Measurements from ENCODE around the gene PRKACG.
A peak's percentile ranks its signal among the peaks of the same experiment; 100 is the strongest.

The PRKACG gene

GRCh38 chr9:69040646-69041045 lies 26.7 kb upstream of the PRKACG start:
- Histone ChIP-seq H3K14ac (ENCODE audit: low read length) (no peak overlapping the region), H3K4me1 (ENCODE audit: control insufficient read depth in 1 of 2, insufficient read depth in 2 of 2, low read length in 2 of 2) (peaks cover 6 to 15% of the 10 kb centered on the region in 2 experiments), H3K4me3 (ENCODE audit: low read depth, low read length) (no peak overlapping the region), H4K12ac (ENCODE audit: low read depth, low read length) (no peak overlapping the region), H2BK120ac (ENCODE audit: insufficient read depth, low read length, poor library complexity) (no peak overlapping the region), H2BK5ac (ENCODE audit: low read depth, low read length, poor library complexity) (no peak overlapping the region), H3K23ac (ENCODE audit: low read length) (no peak overlapping the region), H4K8ac (ENCODE audit: low read depth, low read length) (no peak overlapping the region), H3K79me1 (ENCODE audit: low read length) (peaks cover 7% of the 10 kb centered on the region), H3K9ac (ENCODE audit: low read length) (no peak overlapping the region), H3K4me2 (ENCODE audit: low read length) (no peak overlapping the region), H3K9me3 (ENCODE audit: insufficient read depth, low read depth, low read length) (no peaks in the 10 kb centered on the region), H4K91ac (ENCODE audit: low read depth, low read length) (no peak overlapping the region), H3K4ac (ENCODE audit: low read depth, low read length) (no peak overlapping the region), H2AK5ac (ENCODE audit: low read length) (no peak overlapping the region), H3K27ac (ENCODE audit: low read depth, low read length) (no peak overlapping the region), H3K36me3 (ENCODE audit: control insufficient read depth in 1 of 2, insufficient read depth in 2 of 2, low read length in 2 of 2) (no peaks in the 10 kb centered on the region), H3K79me2 (ENCODE audit: control insufficient read depth, insufficient read depth, low read length, poor library complexity) (peaks cover 8% of the 10 kb centered on the region), H2AFZ (ENCODE audit: insufficient read depth, low read length, poor library complexity) (no peak overlapping the region), H2BK12ac (ENCODE audit: low read length) (no peak overlapping the region), H3K18ac (ENCODE audit: low read length) (no peak overlapping the region), H3K27me3 (ENCODE audit: insufficient read depth, low read length) (no peaks in the 10 kb centered on the region)
- peak in 1 of 2 donors; percentile 17 for DNase-seq
- WGBS (ENCODE audit: extremely low coverage, insufficient coverage, insufficient read length): no CpG with 5 or more reads among the region's 2 CpGs

DNA sequence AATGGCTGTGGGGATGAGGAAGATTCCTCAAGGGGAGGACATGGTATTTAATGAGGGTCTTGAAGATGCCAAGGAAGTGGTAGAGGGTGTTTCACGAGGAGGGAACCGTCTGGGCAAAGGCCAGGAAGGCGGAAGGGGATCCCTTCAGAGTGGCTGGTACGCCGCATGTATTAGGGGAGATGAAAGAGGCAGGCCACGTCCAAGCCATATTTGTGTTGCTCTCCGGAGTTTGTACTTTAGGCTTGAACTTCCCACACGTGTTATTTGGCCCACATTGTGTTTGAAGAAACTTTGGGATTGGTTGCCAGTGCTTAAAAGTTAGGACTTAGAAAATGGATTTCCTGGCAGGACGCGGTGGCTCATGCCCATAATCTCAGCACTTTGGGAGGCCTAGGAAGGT lies 22.9 kb upstream of the PRKACG start:
- Histone ChIP-seq H2AFZ (ENCODE audit: insufficient read depth, low read length, poor library complexity) (no peak overlapping the region), H3K4ac (ENCODE audit: low read depth, low read length) (peak overlapping the region; percentile 43), H2BK120ac (ENCODE audit: insufficient read depth, low read length, poor library complexity) (no peak overlapping the region), H4K12ac (ENCODE audit: low read depth, low read length) (peak overlapping the region; percentile 47), H3K18ac (ENCODE audit: low read length) (peak overlapping the region; percentile 29), H3K79me2 (ENCODE audit: control insufficient read depth, insufficient read depth, low read length, poor library complexity) (peaks cover 8% of the 10 kb centered on the region), H3K9me3 (ENCODE audit: insufficient read depth, low read depth, low read length) (no peaks in the 10 kb centered on the region), H3K4me3 (ENCODE audit: low read depth, low read length) (no peak overlapping the region), H3K36me3 (ENCODE audit: control insufficient read depth in 1 of 2, insufficient read depth in 2 of 2, low read length in 2 of 2) (no peaks in the 10 kb centered on the region), H3K27me3 (ENCODE audit: insufficient read depth, low read length) (no peaks in the 10 kb centered on the region), H4K91ac (ENCODE audit: low read depth, low read length) (peak overlapping the region; percentile 19), H3K27ac (ENCODE audit: low read depth, low read length) (no peak overlapping the region), H2AK5ac (ENCODE audit: low read length) (no peak overlapping the region), H3K4me2 (ENCODE audit: low read length) (peak overlapping the region; percentile 86), H3K4me1 (ENCODE audit: control insufficient read depth in 1 of 2, insufficient read depth in 2 of 2, low read length in 2 of 2) (peaks cover 2 to 12% of the 10 kb centered on the region in 2 experiments), H3K9ac (ENCODE audit: low read length) (peak overlapping the region; percentile 36), H4K8ac (ENCODE audit: low read depth, low read length) (peak overlapping the region; percentile 46), H2BK12ac (ENCODE audit: low read length) (peak overlapping the region; percentile 24), H3K14ac (ENCODE audit: low read length) (no peak overlapping the region), H3K79me1 (ENCODE audit: low read length) (peaks cover 4% of the 10 kb centered on the region), H3K23ac (ENCODE audit: low read length) (no peak overlapping the region), H2BK5ac (ENCODE audit: low read depth, low read length, poor library complexity) (no peak overlapping the region)
- DNase-seq: no peak
- WGBS (ENCODE audit: extremely low coverage, insufficient coverage, insufficient read length): no CpG with 5 or more reads among the region's 10 CpGs

- H3K4me1 ChIP-seq (ENCODE audit: control insufficient read depth in 1 of 2, insufficient read depth in 2 of 2, low read length in 2 of 2): peaks cover 2 to 10% of the 10 kb centered on the region in 2 experiments
- H3K4ac ChIP-seq (ENCODE audit: low read depth, low read length): peak overlapping the region; percentile 3
- H3K23ac ChIP-seq (ENCODE audit: low read length): no peak overlapping the region
- H4K8ac ChIP-seq (ENCODE audit: low read depth, low read length): peak overlapping the region; percentile 40
- peak in 1 of 2 donors; percentile 29 for DNase-seq
- no CpG with 5 or more reads among the region's 14 CpGs for WGBS (ENCODE audit: extremely low coverage, insufficient coverage, insufficient read length)
- H4K91ac ChIP-seq (ENCODE audit: low read depth, low read length): peak overlapping the region; percentile 85
- H3K9ac ChIP-seq (ENCODE audit: low read length): peak overlapping the region; percentile 67
- peak overlapping the region; percentile 86 for H3K4me3 ChIP-seq (ENCODE audit: low read depth, low read length)
- H3K27me3 ChIP-seq (ENCODE audit: insufficient read depth, low read length): no peaks in the 10 kb centered on the region
- H3K4me2 ChIP-seq (ENCODE audit: low read length): peak overlapping the region; percentile 86
- H3K36me3 ChIP-seq (ENCODE audit: control insufficient read depth in 1 of 2, insufficient read depth in 2 of 2, low read length in 2 of 2): no peaks in the 10 kb centered on the region
- H4K12ac ChIP-seq (ENCODE audit: low read depth, low read length): no peak overlapping the region
- peaks cover 8% of the 10 kb centered on the region for H3K79me2 ChIP-seq (ENCODE audit: control insufficient read depth, insufficient read depth, low read length, poor library complexity)
- peak overlapping the region; percentile 87 for H3K27ac ChIP-seq (ENCODE audit: low read depth, low read length)
- H3K18ac ChIP-seq (ENCODE audit: low read length): no peak overlapping the region
- no peak overlapping the region for H2BK12ac ChIP-seq (ENCODE audit: low read length)
- no peaks in the 10 kb centered on the region for H3K9me3 ChIP-seq (ENCODE audit: insufficient read depth, low read depth, low read length)
- H2BK5ac ChIP-seq (ENCODE audit: low read depth, low read length, poor library complexity): peak overlapping the region; percentile 4
- H2AFZ ChIP-seq (ENCODE audit: insufficient read depth, low read length, poor library complexity): peak overlapping the region; percentile 53
- H3K14ac ChIP-seq (ENCODE audit: low read length): no peak overlapping the region
- peaks cover 4% of the 10 kb centered on the region for H3K79me1 ChIP-seq (ENCODE audit: low read length)
- H2AK5ac ChIP-seq (ENCODE audit: low read length): no peak overlapping the region
- no peak overlapping the region for H2BK120ac ChIP-seq (ENCODE audit: insufficient read depth, low read length, poor library complexity)
These were observed 22.4 kb upstream of the PRKACG start for GRCh38 chr9:69036309-69036708.

DNA sequence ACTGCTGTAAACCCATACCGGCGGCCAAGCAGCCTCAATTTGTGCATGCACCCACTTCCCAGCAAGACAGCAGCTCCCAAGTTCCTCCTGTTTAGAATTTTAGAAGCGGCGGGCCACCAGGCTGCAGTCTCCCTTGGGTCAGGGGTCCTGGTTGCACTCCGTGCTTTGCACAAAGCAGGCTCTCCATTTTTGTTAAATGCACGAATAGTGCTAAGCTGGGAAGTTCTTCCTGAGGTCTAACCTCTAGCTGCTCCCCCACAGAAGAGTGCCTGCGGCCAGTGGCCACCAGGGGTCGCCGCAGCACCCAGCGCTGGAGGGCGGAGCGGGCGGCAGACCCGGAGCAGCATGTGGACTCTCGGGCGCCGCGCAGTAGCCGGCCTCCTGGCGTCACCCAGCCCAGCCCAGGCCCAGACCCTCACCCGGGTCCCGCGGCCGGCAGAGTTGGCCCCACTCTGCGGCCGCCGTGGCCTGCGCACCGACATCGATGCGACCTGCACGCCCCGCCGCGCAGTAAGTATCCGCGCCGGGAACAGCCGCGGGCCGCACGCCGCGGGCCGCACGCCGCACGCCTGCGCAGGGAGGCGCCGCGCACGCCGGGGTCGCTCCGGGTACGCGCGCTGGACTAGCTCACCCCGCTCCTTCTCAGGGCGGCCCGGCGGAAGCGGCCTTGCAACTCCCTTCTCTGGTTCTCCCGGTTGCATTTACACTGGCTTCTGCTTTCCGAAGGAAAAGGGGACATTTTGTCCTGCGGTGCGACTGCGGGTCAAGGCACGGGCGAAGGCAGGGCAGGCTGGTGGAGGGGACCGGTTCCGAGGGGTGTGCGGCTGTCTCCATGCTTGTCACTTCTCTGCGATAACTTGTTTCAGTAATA lies 21.8 kb upstream of the PRKACG start, which contains the start of gene FXN:
Gene FXN (plus strand): TSS at position 315 of the 871 bp plus-strand sequence. CDS start 31 bp downstream, at position 346.
- Histone ChIP-seq H3K79me1 (ENCODE audit: low read length) (peaks cover 4% of the 10 kb centered on the region), H3K4me2 (ENCODE audit: low read length) (peak within 1 kb of the TSS; percentile 86), H3K18ac (ENCODE audit: low read length) (peak within 1 kb of the TSS; percentile 89), H2BK5ac (ENCODE audit: low read depth, low read length, poor library complexity) (peak within 1 kb of the TSS; percentile 75), H3K4ac (ENCODE audit: low read depth, low read length) (peak within 1 kb of the TSS; percentile 43), H3K4me3 (ENCODE audit: low read depth, low read length) (peak within 1 kb of the TSS; percentile 86), H3K27ac (ENCODE audit: low read depth, low read length) (peak within 1 kb of the TSS; percentile 87), H2BK12ac (ENCODE audit: low read length) (no peak within 1 kb of the TSS), H3K79me2 (ENCODE audit: control insufficient read depth, insufficient read depth, low read length, poor library complexity) (peaks cover 8% of the 10 kb centered on the region), H2AFZ (ENCODE audit: insufficient read depth, low read length, poor library complexity) (peak within 1 kb of the TSS; percentile 53), H3K9ac (ENCODE audit: low read length) (peak within 1 kb of the TSS; percentile 83), H2BK120ac (ENCODE audit: insufficient read depth, low read length, poor library complexity) (peak within 1 kb of the TSS; percentile 79), H2AK5ac (ENCODE audit: low read length) (no peak within 1 kb of the TSS), H4K12ac (ENCODE audit: low read depth, low read length) (peak within 1 kb of the TSS; percentile 51), H3K36me3 (ENCODE audit: control insufficient read depth in 1 of 2, insufficient read depth in 2 of 2, low read length in 2 of 2) (no peaks in the 10 kb centered on the region), H3K23ac (ENCODE audit: low read length) (no peak within 1 kb of the TSS), H3K27me3 (ENCODE audit: insufficient read depth, low read length) (no peaks in the 10 kb centered on the region), H3K9me3 (ENCODE audit: insufficient read depth, low read depth, low read length) (no peaks in the 10 kb centered on the region), H3K14ac (ENCODE audit: low read length) (peak within 1 kb of the TSS; percentile 61), H4K8ac (ENCODE audit: low read depth, low read length) (peak within 1 kb of the TSS; percentile 40), H3K4me1 (ENCODE audit: control insufficient read depth in 1 of 2, insufficient read depth in 2 of 2, low read length in 2 of 2) (peaks cover 2 to 10% of the 10 kb centered on the region in 2 experiments), H4K91ac (ENCODE audit: low read depth, low read length) (peak within 1 kb of the TSS; percentile 85)
- DNase-seq: peak; percentile 78 to 88
- no CpG with 5 or more reads among the region's 75 CpGs for WGBS (ENCODE audit: extremely low coverage, insufficient coverage, insufficient read length)

All from trophoblast cell (in vitro differentiated cells and primary cell).